Stimulated activated CD8-positive, alpha-beta memory T cell treated with anti-CD3 and anti-CD28 coated beads, Interleukin-15, amount 100 ng/mL, for 1 hour (primary cell): ENCODE data around the gene MIAT.

Source experiments
- DNase-seq: peaks from one replicate; pipeline ENCODE4 v3.0.0-alpha.2; 2020; ENCODE audit warnings: low read depth

MIAT gene

GRCh38 chr22:26669060-26669481 is 11.7 kb downstream of the MIAT start:
- DNase-seq: no peak

- no peak for DNase-seq
Measured at GRCh38 chr22:26670459-26670858, 13.1 kb downstream of the MIAT start.

DNA sequence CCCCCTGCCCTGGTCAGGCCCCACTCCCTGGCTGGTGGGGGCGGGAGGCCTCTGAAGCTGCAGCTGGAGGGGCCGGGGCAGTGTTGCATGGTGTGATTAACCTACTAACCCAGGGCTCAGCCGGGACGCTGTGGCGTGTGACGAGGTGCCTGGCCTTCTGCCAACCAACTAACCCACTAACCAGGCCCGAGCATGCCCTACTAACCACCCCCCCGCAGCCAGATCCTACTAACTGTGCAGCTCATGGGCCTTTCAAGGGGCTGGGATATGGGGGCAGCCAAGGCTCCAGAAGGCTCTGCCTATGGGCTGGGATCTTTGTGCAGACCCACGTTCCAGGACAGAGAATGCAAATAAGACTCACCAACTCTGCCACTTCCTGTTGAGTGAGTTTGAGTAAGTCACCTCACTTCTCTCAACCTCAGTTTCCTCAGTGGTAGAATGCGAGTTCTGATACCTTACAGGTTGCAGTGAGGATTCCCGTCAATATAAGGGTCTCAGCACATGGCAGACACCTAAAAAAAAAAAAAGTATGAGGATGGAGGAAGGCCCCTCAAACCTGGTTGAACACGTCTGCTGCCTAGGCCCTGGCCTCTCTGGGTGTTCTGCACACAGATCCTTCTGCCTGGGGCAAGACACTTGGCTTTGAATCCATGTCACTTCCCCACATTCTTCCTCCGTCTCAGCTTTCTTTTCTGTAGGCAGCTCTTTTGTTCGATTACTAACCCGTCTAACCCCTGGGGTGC is 14.1 kb downstream of the MIAT start:
- peak; percentile 52 for DNase-seq

- DNase-seq: no peak
Measured at GRCh38 chr22:26672060-26672471, 14.7 kb downstream of the MIAT start.

- DNase-seq: peak; percentile 86
Measured at GRCh38 chr22:26672590-26673468, 15.4 kb downstream of the MIAT start.

DNA sequence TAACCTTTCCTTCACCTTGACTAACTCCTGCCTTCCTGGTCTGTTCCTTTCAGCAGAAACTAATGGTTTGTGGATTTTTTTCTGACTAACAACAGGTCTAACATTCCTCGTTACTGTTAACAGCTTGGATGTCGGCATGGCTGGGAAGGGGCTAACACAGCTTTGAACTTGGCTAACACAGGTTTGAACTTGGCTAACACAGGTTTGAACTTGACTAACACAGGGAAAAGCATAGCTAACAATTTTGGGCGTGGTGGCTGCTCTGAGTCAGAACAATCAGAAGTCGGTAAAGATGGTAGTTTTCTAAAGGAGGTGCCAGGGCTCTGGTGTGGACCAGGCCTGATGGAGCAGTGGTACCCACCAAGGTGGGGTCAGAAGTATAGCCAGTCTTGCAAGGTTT is 16.1 kb downstream of the MIAT start:
- DNase-seq: no peak

GRCh38 chr22:26674211-26675190 is 17.1 kb downstream of the MIAT start:
- DNase-seq: no peak

GRCh38 chr22:26675687-26676268 is 18.4 kb downstream of the MIAT start:
- DNase-seq: no peak

DNA sequence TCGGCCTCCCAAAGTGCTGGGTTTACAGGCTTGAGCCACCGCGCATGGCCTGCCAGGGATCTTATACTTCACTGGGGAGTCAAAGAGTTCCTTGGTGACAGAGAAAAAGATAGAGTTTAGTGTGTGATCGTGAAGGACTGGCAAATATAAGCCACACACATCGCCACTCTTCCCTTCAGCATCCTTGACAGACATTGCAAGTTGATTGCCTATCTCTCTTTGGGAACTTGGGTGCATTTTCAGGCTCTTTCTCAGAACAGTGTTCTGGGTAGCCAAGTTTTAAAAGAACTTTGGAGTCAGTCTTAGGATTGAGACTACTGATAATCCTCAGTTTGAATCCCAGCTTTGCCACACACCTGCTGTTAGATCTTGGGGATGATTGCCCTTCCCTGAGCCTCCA is 19.8 kb downstream of the MIAT start:
- no peak for DNase-seq

- DNase-seq: no peak
Measured at GRCh38 chr22:26679003-26679629, 21.7 kb downstream of the MIAT start.

DNA sequence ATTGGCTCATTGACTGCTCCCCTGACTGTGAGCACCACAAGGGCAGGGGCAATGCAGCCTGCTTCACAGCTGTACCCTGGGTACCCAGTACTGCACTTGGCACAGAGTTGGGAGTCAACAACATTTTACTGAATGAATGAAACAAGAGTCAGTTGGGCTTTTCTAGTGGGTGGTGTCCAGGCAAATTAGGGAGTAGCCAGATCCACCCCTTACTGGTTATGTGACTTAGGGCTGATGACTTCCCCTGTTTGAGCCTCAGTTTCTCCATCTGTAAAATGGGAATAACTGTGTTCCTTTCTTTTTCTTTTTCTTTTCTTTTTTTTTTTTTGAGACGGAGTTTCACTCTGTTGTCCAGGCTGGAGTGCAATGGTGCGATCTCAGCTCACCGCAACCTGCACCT is 23.1 kb downstream of the MIAT start:
- DNase-seq: no peak

- no peak for DNase-seq
Measured at GRCh38 chr22:26681395-26681821, 24.0 kb downstream of the MIAT start.

DNA sequence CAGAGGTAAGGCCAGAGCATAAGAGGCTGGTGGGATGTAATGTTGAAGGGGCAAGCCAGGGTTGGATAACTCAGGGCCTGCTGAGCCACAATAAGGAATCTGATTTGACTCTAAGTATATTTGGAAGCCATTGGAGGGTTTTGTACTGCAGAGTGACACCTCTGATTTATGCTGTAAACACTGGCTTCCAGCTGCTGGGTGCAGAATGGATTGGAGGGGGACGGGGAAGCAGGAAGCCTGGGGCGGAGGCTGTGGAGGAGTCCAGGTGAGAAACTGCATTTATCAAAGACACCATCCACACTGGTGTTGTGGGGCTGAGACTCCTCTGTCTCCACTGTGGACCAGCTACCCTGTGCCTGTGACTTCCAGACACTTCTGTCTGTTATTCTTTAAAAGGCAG is 26.8 kb downstream of the MIAT start:
- no peak for DNase-seq

DNA sequence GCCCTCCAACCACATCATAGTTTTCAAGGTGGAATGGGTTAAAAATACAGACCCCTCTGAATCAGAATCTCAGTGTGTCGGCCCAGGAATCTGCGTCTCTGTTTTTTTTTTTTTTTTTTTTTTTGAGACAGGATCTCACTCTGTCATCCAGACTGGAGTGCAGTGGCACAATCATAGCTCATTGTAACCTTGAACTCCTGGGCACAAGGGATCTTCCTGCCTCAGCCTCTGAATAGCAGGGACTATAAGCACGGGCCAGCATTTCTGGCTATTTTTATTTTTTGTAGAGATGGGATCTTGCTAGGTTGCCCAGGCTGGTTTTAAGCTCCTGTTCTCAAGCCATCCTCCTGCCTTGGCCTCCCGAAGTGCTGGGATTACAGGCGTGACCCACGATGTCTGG is 28.2 kb downstream of the MIAT start:
- DNase-seq: no peak

- DNase-seq: no peak
Measured at GRCh38 chr22:26687439-26687838, 30.1 kb downstream of the MIAT start.

GRCh38 chr22:26689513-26690301 is 32.3 kb downstream of the MIAT start:
- DNase-seq: no peak

GRCh38 chr22:26690654-26691376 is 33.4 kb downstream of the MIAT start:
- DNase-seq: no peak

DNA sequence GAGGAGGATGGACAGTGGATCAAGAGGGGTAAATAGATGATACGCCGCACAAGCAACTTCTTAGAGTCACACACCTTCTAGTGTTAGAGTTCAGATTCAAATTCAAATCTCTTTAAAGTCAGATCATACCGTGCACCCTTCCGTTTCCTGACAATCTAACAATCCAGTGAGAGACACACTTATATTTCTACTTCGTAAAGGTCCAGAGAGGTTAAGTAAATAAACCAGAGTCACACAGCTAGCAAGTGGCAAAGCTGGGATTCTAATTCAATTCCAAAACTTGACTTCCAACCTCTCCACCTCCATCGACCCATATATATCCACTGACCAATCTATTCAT is 34.0 kb downstream of the MIAT start:
- no peak for DNase-seq

DNA sequence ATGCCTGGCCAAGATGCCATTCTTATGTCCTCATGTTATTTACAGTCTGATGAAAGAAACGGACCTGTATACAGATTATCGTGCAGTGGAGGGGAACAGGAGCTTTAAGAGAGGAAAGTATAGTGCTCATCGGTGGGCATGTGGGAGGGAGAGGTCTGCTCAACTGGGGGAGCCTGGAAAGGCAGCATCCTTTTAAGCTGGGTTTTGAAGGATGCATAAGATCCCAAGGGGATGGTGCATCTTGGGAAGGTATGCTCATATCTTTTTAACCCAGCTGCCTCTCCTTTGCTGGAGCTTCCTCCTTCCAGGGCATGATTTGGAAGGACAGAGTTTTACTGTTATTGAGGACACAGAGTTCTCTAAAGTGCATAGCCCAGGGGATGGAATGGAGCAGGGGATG is 34.8 kb downstream of the MIAT start:
- DNase-seq: no peak

DNA sequence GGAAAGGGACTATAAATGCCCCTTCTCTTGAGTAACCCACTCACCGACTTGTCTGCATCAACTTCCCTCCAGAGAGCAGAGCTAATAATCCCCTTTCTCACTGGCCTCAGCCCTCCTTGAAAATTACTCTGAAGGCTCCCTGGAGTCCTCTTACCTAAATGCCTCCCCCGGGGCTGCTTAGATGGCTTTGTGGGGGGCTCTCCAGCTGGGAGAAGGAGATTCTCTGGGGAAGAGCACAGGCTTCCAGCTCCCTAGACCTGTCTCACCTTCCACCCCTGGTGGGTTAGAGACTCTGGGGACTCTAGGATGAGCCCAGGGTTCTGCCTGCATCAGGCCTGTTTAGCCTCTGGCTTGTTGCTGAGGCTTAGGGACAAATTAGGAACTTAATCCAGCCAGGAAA is 39.8 kb downstream of the MIAT start:
- no peak for DNase-seq
